CD1c-positive myeloid dendritic cell (primary cell): Measurements from ENCODE around the gene XYLT1.
"Not testable (repeated sequence)": the region's sequence is repeated elsewhere in the genome, so short reads cannot be mapped to it uniquely, and the experiment has no call there.

Source experiments
- DNase-seq: peaks from one replicate; pipeline ENCODE4 v3.0.0-alpha.2; 2016; ENCODE audit errors: extremely low spot score

The XYLT1 gene, protein sequence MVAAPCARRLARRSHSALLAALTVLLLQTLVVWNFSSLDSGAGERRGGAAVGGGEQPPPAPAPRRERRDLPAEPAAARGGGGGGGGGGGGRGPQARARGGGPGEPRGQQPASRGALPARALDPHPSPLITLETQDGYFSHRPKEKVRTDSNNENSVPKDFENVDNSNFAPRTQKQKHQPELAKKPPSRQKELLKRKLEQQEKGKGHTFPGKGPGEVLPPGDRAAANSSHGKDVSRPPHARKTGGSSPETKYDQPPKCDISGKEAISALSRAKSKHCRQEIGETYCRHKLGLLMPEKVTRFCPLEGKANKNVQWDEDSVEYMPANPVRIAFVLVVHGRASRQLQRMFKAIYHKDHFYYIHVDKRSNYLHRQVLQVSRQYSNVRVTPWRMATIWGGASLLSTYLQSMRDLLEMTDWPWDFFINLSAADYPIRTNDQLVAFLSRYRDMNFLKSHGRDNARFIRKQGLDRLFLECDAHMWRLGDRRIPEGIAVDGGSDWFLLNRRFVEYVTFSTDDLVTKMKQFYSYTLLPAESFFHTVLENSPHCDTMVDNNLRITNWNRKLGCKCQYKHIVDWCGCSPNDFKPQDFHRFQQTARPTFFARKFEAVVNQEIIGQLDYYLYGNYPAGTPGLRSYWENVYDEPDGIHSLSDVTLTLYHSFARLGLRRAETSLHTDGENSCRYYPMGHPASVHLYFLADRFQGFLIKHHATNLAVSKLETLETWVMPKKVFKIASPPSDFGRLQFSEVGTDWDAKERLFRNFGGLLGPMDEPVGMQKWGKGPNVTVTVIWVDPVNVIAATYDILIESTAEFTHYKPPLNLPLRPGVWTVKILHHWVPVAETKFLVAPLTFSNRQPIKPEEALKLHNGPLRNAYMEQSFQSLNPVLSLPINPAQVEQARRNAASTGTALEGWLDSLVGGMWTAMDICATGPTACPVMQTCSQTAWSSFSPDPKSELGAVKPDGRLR

DNA sequence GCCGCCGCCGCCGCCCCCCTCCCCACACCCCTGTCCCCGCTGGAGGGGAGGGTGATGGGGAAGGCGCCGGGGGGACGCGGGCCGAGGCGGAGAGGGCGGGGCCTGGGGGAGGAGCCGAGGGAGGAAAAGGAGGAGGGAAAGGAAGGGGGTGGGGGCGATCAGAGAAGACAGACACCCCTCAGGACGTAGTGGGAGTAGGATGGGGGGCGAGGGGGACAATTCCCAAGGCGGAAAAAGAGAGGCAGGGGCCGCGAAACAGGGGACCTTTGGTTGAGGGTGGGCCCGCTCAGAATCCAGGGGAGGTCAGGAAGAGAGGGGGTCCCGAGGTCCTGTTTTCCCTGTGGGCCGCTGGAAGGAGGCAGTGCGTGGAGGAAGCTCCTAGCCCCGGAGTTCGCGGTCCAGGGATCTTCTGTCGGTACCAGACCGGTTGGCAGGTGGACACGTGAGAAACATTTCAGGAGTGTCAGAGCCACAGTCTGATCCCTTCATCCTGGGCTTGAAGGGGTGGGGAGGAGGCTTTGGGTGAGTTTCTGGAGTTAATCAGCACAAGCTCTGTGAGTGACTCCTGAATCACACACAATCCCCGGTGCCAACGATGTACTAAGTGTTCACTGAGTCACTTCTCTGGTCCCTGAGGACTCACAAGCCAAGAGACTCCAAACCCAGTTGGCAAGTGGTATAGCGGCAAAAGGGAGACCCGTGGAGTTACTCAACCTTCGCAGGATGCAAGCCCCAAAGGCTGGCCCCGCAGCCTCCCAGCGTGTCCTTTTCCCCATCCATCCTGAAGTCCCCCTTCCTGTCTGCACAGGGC is at the start of gene XYLT1:
Gene XYLT1 (minus strand): TSS at position 53 of the 811 bp plus-strand sequence. CDS start 164 bp downstream, outside the sequence.
- peak; percentile 33 for DNase-seq

DNA sequence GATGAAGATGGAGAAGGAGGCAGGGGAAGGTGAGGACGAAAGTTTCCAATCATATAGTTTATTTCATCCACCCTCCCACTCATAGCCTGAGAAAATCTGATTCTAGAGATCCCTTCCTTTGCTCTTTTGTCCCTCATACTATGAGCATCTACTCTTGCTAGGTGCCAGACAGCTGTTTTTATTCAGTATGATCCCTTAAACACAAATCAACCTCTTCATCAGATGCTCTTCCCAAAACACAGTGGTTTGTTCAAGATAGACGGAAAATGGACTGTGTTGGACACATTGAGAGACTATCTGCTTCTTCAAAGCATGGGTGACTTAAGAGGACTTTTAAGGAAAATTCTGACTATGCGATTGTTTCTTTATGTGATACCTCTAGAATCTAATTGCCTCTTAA is 49.4 kb upstream of the XYLT1 start:
- no peak for DNase-seq

DNA sequence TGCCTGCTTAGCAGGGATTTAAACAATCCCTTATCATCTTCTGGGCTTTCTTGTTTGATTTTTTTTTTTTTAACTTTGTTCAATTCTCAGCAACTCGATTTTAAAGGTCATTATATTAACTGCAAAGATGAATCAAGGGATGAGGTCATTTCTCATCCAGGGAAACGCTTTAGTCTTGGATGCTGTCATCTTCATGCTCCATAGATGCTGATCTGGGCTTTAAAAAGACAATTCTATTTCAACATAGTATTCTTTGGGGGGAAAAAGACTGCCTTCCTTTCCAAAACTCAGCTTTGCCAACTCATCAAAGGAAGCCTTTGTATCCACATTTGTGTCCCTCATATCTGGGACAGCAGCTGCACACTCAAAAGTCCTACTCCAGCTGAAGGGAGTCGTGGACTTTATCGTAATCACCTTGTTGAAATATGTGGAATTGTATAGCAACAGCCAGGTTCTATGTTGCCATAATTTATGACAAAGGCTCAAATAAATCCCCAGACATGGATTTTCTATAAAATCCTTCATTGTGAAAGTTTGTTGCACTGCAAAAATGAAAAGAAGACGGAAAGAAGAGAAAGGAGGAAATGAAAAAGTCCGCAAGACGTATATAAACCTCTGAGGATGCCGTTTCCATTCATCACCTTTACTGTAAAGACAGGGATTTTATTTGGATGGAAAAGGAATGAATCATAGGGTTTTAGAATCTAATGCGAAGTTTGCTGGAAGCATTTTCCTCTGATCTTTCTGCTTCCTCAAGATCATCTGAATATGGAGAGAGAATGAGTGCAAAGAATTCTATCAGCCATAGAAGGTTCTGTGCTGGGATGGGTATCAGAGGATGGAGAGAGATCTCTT is 48.6 kb upstream of the XYLT1 start:
- DNase-seq, result no peak

DNA sequence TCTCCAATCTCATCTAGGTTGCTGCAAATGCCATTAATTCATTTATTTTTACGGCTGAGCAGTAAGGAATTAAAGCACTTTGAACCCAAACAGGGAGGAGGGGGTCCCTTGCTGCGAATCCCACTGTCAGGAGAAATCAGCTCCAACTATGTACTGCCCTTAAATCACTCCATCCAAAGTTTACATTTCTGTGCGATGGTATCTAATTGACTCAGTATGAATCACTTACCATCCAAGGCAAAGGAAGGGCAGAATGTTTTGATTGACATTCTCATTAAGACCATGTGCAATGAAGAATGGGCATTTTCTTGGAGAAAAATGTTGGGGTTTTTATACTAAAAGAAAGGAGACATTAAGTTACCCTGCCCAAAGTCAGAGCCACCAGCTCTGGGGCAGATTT is 47.7 kb upstream of the XYLT1 start:
- no peak for DNase-seq

DNA sequence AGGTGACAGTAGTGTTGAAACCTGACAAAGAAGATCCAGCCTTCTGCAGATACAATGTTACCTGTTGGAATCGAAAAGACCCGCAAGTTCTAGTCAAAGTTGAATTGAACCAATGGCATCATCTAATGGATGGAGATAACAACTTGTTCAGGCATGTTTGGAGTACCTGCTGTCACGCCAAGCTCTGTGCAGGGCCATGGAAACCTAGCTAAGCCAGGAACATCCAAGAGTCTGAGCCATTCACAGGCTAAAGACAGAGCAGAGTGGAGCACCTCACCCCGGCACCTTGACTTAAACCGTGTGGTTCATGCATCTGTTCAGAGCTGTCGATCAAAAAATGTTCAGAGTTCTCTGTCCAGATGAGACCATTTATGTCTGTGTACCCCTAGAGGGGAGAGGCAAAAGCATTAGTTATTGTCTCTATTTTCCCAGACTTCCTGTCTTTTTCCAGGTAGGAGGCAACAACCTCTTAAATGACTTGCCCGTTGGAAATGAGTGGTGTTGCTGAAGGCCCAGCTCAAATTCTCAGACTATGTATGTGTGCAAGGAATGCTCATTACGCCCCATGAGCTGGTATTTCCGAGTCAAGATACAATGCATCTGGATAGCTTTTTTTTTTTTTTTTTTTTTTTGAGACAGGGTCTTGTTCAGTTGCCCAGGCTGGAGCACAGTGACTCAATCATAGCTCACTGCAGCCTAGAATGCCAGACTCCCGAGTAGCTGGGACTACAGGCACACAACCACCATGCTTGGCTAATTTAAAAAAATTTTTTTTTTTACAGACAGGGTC is 44.9 kb upstream of the XYLT1 start:
- DNase-seq, result no peak

DNA sequence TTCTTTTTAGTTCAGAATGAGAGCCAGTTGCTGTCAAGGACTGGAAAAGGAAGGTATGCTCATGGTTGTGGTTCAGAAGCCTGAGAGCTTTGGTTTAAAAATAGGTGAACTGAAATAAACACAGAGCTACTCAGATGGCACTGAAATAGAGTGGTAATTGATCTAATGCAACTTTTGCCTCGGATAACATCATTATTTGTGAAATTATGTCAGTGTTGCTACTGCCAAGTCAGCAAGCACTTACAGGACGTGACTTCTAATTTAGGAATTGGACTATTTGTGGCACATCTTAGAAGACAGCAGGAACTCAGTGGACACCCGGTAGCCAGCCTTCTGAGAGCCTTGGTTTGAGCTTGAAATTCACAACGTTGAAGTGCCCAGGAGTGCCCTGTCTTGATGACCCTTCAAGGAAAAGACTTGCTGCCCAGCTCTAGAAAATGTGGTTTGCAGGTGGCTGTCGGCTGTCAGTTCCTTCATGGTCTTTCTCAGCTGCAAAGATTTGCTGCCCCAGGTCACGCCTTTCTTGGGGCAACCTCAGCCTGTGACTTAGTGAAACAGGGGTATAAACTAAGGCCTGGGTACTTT is 42.0 kb upstream of the XYLT1 start:
- DNase-seq, result no peak

DNA sequence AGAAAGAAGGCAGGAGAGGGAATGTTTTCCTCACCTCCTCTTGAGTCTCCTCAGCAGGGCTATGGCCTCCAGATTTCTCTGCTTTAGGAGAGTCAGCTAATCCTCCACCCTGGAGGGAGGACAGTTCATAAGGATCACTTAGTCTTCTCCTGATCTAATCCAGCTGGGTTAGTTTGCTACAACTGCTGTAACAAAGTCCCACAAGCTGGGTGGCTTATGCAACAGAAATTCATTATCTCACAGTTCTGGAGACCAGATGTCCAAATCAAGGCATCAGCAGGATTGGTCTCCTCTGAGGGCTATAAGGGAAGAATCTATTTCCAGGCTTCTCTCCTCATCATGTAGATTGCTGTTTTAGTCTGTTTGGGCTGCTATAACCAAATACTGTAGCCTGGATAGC is 40.6 kb upstream of the XYLT1 start:
- DNase-seq, result no peak

DNA sequence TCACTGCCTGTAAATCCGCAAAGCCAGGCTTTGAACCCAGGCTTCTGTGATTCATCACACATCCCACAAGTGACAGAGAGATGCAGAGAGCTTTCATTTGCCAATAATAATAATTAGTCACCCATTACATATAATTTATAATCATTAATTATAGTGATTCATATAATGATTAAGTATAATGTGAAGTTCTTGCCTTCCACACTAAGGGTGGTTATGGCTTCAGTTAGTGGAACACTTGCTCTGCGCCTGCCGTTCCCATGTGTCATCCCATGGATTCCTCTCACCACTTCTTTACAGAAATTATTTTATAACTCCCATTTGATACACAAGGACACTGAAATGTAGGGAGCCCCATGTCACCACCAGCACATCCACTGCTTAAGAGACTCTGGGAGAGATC is 39.8 kb upstream of the XYLT1 start:
- no peak for DNase-seq

DNA sequence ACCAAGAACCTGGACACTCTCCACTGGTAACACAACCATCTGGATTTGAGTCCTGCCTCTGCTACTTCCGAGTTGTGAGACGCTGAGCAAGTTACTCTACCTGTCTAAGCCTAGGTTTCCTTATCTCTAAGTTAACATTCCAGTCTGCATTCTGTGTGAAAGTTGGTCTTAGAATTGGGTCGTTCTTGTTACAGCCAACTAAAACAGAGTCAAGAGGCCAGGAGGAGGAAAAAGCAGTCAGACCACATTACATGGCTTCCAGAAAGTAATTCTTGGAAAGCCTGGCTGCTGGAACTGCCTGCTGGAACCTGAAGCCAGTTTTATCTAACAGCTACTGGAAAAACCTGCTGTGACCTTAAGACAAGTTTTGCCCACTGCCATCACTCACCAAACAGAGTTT is 38.4 kb upstream of the XYLT1 start:
- DNase-seq, result no peak

DNA sequence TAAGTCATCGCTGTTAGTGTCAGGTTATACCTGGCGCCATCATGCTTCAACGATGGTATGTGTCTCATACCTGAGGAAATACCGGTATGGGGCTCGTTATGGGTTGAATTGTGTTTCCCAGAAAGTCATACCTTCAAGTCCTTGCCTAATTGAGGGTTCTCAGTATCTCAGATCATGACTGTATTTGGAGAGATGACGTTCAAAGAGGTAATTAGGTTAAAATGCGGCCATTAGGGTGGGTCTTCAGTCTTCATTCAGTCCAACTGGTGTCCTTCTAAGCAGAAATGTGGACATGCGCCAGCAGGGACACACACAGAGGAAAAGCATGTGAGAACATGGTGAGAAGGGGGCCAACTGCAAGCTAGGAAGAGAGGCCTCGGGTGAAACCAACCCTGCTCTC is 37.5 kb upstream of the XYLT1 start:
- DNase-seq, result no peak

DNA sequence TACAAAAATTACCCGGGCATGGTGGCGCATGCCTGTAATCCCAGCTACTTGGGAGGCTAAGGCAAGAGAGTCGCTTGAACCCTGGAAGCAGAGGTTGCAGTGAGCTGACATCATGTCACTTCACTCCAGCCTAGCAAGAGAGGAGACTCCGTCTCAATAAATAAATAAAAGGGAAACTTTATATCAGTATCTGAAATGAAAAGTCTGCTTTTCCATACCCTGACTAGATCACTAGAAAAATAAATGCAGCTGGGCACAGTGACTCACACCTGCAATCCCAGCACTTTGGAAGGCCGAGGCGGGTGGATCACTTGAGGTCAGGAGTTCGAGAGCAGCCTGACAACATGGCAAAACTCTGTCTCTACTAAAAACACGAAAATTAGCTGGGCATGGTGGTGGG is 36.8 kb upstream of the XYLT1 start:
- not testable (repeated sequence) for DNase-seq

DNA sequence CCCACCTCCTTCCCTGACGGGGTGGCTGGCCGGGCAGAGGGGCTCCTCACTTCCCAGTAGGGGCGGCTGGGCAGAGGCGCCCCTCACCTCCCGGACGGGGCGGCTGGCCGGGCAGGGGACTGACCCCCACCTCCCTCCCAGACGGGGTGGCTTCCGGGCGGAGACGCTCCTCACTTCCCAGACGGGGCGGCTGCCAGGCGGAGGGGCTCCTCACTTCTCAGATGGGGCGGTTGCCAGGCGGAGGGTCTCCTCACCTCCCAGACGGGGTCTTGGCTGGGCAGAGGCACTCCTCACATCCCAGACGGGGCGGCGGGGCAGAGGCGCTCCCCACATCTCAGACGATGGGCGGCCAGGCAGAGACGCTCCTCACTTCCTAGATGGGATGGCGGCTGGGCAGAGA is 35.1 kb upstream of the XYLT1 start:
- DNase-seq, result not testable (repeated sequence)

DNA sequence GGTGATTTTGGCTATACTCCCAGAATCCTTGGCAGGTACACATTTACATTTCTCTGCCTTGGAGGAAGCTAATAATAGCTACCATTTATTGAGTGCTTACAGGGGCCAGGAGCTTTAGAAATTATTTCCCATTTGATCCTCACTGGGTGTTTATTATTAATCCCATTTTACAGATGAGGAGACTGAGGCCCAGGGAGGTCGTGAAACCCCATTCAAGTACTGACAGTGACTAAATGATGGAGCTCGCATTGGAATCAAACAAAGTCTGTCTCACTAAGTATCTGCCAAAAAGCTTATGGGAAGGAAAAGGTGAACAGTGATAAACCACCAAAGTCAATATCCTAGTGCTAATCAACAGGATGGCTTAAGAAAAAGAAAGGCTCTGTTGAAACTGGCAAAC is 33.3 kb upstream of the XYLT1 start:
- DNase-seq, result no peak

DNA sequence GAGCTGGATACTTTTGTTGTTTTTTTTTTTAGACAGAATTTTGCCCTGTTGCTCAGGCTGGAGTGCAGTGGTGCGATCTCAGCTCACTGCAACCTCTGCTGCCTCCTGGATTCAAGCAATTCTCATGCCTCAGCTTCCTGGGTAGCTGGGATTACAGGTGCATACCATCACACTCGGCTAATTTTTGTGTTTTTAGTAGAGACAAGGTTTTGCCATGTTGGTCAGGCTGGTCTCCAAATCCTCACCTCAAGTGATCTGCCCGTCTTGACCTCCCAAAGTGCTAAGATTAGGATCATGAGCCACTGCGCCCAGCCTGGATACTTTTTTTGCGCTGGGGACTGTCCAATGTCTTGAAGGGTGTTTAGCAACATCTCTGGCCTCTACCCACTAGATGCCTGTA is 32.6 kb upstream of the XYLT1 start:
- no peak for DNase-seq

DNA sequence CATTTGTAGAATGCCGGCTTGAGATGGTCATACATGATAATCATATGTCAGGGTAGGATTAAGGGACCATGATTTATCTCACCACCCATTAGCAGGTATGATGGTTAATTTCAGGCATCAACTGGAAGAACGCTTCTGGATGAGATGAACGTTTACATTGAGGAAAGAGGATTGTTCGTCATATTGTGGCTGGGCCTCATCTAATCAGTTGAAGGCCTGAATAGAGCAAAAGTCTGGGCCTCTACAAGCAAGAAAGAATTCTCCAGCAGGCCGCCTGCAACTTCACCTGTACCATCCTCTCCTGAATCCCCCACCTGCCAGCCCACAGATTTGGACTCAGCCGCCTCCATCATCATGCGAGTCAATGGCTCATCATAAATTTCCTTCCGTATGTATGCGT is 30.6 kb upstream of the XYLT1 start:
- DNase-seq, result no peak

DNA sequence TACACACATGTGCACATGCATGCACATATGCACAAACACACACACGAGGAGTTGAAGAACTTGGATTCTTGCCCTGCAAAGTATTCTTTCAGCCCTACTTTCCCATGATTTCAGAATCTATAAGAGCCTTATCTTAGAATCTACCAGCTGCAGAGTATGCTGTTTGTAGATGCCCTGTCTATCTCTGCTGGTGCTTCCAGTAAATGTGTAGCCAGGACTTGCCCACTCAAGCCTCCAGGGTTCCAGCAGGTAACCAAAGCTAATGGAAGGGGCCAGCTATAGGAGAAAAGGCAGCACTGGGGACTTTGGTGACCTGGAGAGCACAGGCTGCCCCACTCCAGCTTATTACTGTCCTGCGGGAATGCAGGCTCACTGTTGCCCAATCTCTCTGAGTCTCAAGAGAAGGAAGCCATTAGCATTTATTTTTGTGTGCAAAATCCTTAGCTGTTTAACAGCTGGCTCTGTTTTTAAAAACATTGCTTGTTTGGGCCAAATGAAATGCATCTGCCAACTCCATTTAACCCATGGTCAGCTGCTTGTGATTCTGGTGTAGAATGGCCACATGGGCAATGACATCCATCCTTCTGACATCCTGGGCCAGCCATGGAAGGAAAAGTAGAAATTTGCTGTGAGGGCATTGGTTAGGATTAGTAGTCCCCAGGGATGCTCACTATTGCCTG is 28.6 kb upstream of the XYLT1 start:
- no peak for DNase-seq

DNA sequence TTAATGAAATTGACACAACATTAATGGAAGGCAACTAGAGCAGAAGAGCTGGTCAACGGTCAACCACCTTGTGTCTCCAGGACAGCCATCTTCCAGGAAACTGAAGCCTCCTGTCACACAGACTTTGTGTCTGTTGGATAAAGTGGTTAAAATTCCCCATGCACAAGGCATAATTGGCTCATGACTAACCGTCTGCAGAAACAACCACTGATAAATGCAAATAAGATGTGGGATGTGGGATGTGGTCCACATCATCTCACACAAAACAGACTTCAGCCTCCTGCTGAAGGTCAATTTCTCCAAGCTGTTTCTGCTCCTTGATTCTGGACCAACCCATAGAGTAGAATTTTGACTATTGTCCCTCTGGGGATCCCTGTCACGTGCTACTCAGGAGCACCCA is 26.9 kb upstream of the XYLT1 start:
- DNase-seq, result no peak

DNA sequence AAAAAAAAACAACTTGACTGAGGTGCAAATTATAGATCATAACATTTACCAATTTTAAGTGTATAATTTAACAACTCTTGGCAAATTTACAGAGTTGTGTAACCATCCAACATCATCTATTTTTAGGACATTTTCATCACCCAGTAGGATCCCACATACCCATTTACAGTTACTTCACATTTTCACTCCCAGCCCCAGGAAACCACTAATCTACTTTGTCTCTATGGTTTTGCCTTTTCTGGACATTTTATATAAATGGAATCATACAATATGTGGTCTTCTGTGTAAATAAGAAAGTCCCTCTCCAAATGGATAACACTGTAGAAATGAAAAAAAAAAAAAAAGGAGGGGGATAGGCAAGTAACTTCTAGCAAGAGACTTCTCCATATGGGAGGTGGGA is 26.1 kb upstream of the XYLT1 start:
- no peak for DNase-seq

DNA sequence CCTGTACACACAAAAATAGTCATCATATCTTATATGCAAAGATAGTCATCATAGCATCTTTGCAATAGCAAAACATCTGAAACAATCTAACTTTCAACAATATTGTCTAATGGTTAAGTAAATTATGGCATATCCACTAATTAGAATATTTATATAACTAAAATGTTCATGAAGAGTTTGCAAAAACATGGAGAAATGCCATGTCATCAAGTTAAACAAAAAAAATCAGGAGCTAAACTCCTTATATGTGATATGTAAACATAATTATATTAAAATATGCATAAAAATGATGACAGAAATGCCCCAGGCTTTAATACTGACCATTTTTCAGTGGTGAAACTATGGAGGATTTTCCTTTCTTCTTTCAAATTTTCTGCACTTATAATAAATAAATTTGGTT is 22.3 kb upstream of the XYLT1 start:
- no peak for DNase-seq
